ENCODE results near the gene PDCD10.

DNA sequence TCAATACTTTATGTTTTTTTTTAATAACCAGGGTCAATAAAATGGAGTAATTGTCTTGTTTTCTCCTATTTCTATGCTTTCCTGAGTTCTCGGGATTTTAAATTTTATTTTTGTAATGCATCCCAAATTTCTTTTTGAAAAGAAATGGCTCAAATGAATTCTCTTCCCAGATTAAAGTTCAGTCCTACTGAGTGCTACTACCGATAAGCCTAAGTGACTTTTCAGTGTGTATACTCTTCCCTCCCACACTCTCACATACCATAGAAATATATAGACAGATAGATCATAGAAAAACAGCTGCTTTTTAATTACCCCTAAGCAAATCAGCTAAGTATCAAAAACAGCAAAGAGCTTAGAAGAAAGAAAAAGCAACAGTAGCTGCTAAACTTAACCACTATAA lies 2.3 kb upstream of the PDCD10 start:
- TF ChIP-seq ZNF384 (IDR thresholded peaks at IDR 0.05) (no peak), SP1 (IDR thresholded peaks at IDR 0.05) (no peak), NFRKB (IDR thresholded peaks at IDR 0.05) (no peak)

Data from HEK293T (cell line).